Measurements from ENCODE around the gene LRRC27.

Gene LRRC27

GRCh38 chr10:132368881-132369635 lies 37.1 kb downstream of the LRRC27 start:
- TF ChIP-seq CTCF (IDR thresholded peaks at IDR 0.05; ENCODE audit: control extremely low read depth, extremely low read depth, low read depth, missing control alignments): no peak
- no peak for DNase-seq (ENCODE audit: extremely low spot score)
- ChIA-PET CTCF (no interaction called here), POLR2A (no interaction called here)

GRCh38 chr10:132369636-132370185 lies 37.7 kb downstream of the LRRC27 start:
- no peak for DNase-seq (ENCODE audit: extremely low spot score)
- POLR2A ChIA-PET: no interaction called here
- CTCF ChIA-PET: no interaction called here
- no peak for TF ChIP-seq CTCF (IDR thresholded peaks at IDR 0.05; ENCODE audit: control extremely low read depth, extremely low read depth, low read depth, missing control alignments)

GRCh38 chr10:132370426-132371340 lies 38.7 kb downstream of the LRRC27 start:
- TF ChIP-seq CTCF (IDR thresholded peaks at IDR 0.05; ENCODE audit: control extremely low read depth, extremely low read depth, low read depth, missing control alignments): no peak
- no peak for DNase-seq (ENCODE audit: extremely low spot score)
- POLR2A ChIA-PET: no interaction called here
- CTCF ChIA-PET: interaction anchor here (0.7 to 1.6 kb wide), 2 partner anchors 10 to 11 kb away, joined by 4 read pairs; no protein-coding TSS in a partner anchor

- ChIA-PET CTCF (interaction anchor here (0.7 to 1.6 kb wide), 2 partner anchors 10 to 11 kb away, joined by 4 read pairs; no protein-coding TSS in a partner anchor), POLR2A (no interaction called here)
- DNase-seq (ENCODE audit: extremely low spot score): no peak
- peak; percentile 50 for TF ChIP-seq CTCF (IDR thresholded peaks at IDR 0.05; ENCODE audit: control extremely low read depth, extremely low read depth, low read depth, missing control alignments)
These were observed 39.7 kb downstream of the LRRC27 start for GRCh38 chr10:132371641-132372081.

GRCh38 chr10:132372516-132373095 lies 40.6 kb downstream of the LRRC27 start:
- ChIA-PET POLR2A (no interaction called here), CTCF (interaction anchor here (1.3 kb wide), 1 partner anchor 19 kb away, joined by 3 read pairs; no protein-coding TSS in a partner anchor)
- no peak for DNase-seq (ENCODE audit: extremely low spot score)
- no peak for TF ChIP-seq CTCF (IDR thresholded peaks at IDR 0.05; ENCODE audit: control extremely low read depth, extremely low read depth, low read depth, missing control alignments)

Data from GM10248 (cell line).